HUES48 (cell line): ENCODE measurements around the gene ARL5C.
"Not testable (repeated sequence)": the region's sequence is repeated elsewhere in the genome, so short reads cannot be mapped to it uniquely, and the experiment has no call there.

Source experiments
- H3K27ac ChIP-seq: one replicate; pipeline ENCODE4 v1.7.0; 2013; ENCODE audit warnings: low read depth, low read length, inconsistent platforms
- H3K27me3 ChIP-seq: 2 replicates; pipeline ENCODE4 v1.6.1; 2013; ENCODE audit warnings: mild to moderate bottlenecking, low read length; ENCODE audit not compliant: control insufficient read depth, insufficient read depth
- H3K36me3 ChIP-seq: 2 replicates; pipeline ENCODE4 v1.6.1; 2013; ENCODE audit warnings: low read length; ENCODE audit not compliant: control insufficient read depth, insufficient read depth
- H3K4me1 ChIP-seq: 2 replicates; pipeline ENCODE4 v1.6.1; 2013; ENCODE audit warnings: mild to moderate bottlenecking, low read length; ENCODE audit not compliant: control insufficient read depth, insufficient read depth
- H3K4me3 ChIP-seq: 2 replicates; pipeline ENCODE4 v1.5.1; 2013; ENCODE audit warnings: mild to moderate bottlenecking, low read depth, low read length
- H3K9ac ChIP-seq: 2 replicates; pipeline ENCODE4 v1.6.1; 2013; ENCODE audit warnings: mild to moderate bottlenecking, low read depth, low read length, moderate library complexity
- H3K9me3 ChIP-seq: 2 replicates; pipeline ENCODE4 v1.6.1; 2013; ENCODE audit warnings: low read length; ENCODE audit not compliant: control insufficient read depth, insufficient read depth

ARL5C gene

GRCh38 chr17:39122991-39123390 lies 43.0 kb downstream of the ARL5C start:
- no peaks in the 10 kb centered on the region for H3K36me3 ChIP-seq
- H3K9me3 ChIP-seq: no peaks in the 10 kb centered on the region
- no peaks in the 10 kb centered on the region for H3K27me3 ChIP-seq
- no peaks in the 10 kb centered on the region for H3K4me1 ChIP-seq
- no peak overlapping the region for H3K27ac ChIP-seq
- H3K9ac ChIP-seq: no peak overlapping the region
- no peak overlapping the region for H3K4me3 ChIP-seq

DNA sequence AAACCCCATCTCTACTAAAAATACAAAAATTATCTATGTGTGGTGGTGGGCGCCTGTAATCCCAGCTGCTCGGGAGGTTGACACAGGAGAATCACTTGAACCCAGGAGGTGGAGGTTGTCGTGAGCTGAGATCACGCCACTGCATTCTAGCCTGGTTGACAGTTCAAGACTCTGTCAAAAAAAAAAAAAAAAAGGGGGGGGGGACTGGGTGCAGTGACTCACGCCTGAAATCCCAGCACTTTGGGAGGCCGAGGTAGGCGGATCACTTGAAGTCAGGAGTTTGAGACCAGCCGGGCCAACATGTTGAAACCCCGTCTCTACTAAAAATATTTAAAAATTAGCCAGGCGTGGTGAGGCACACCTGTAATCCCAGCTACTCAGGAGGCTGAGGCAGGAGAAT lies 44.0 kb downstream of the ARL5C start:
- not testable (repeated sequence) for H3K27me3 ChIP-seq, H3K36me3 ChIP-seq, H3K9ac ChIP-seq, H3K4me3 ChIP-seq, H3K27ac ChIP-seq, H3K4me1 ChIP-seq, H3K9me3 ChIP-seq

GRCh38 chr17:39118674-39119419 lies 47.1 kb downstream of the ARL5C start:
- Histone ChIP-seq H3K27ac (no peak overlapping the region), H3K9me3 (no peaks in the 10 kb centered on the region), H3K4me1 (0 out of 2 replicates have a peak, but pooled peaks cover 3% of the 10 kb centered on the region), H3K27me3 (no peaks in the 10 kb centered on the region), H3K36me3 (no peaks in the 10 kb centered on the region), H3K9ac (no peak overlapping the region), H3K4me3 (no peak overlapping the region)

DNA sequence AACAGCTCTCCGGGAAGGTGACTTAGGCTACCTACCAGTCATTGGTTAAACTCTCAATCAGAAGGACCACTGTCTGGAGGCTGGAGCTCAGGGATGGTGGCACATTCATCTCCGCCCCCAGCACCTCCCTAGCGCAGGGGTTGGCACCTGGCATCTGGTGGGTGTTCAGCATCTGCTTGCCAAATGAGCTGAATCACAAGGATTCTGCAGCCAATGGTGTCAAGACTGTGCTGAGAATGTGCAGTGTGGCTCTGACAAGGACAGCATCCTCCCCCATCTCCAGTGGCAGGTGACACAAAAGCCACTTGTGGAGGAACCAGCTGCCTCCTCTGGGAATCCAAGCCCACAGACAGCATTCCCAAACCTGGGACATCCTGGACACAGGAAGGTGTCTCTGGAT lies 49.7 kb downstream of the ARL5C start:
- Histone ChIP-seq H3K27ac (no peak overlapping the region), H3K4me3 (no peak overlapping the region), H3K9me3 (no peaks in the 10 kb centered on the region), H3K9ac (no peak overlapping the region), H3K27me3 (no peaks in the 10 kb centered on the region), H3K36me3 (no peaks in the 10 kb centered on the region), H3K4me1 (0 out of 2 replicates have a peak, but pooled peaks cover 3% of the 10 kb centered on the region)

DNA sequence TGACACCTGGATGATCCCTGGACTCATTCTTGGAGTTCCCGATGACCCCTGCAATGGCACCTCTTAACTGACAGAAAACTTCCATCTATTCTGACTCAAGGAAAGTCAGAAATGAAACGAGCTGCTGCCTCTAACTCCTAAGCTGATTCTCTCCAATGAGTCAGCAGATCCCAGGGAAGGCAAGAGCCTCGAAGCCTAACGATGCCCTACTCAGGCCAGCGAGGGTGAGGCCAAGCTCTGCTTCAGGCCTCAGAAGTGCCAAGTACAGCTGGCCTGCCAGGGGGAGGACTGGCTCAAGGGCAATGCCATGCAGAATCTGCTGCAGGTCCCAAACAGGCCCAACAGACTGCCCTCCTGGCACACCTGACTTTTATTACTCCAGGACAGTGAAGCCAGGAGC lies 50.8 kb downstream of the ARL5C start:
- Histone ChIP-seq H3K4me1 (0 out of 2 replicates have a peak, but pooled peaks cover 3% of the 10 kb centered on the region), H3K9me3 (no peaks in the 10 kb centered on the region), H3K36me3 (no peaks in the 10 kb centered on the region), H3K27me3 (no peaks in the 10 kb centered on the region), H3K4me3 (no peak overlapping the region), H3K9ac (no peak overlapping the region), H3K27ac (no peak overlapping the region)

- Histone ChIP-seq H3K9ac (no peak overlapping the region), H3K27me3 (no peaks in the 10 kb centered on the region), H3K9me3 (no peaks in the 10 kb centered on the region), H3K4me3 (no peak overlapping the region), H3K27ac (no peak overlapping the region), H3K4me1 (0 out of 2 replicates have a peak, but pooled peaks cover 3% of the 10 kb centered on the region), H3K36me3 (no peaks in the 10 kb centered on the region)
Measured at GRCh38 chr17:39114723-39115122, 51.2 kb downstream of the ARL5C start.

DNA sequence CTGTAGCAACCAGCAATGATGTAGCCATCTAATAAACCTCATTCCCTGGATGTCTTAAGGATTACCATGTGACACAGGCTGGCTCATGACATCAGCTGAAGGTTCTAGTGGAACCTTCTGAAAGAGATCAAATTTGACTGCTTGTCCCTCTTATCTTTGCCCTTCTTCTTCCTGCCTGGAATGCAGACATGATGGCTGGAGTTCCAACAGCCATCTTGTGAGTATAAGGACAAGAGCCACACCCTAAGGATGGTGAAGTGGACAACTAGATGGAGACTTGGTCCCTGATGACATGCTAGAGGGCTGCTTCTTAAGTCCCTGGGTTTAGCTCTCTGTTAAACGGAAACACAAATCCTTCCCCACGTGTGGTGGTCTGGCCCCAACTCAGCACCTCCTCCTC lies 52.1 kb downstream of the ARL5C start:
- H3K9me3 ChIP-seq: no peaks in the 10 kb centered on the region
- 0 out of 2 replicates have a peak, but pooled peaks cover 3% of the 10 kb centered on the region for H3K4me1 ChIP-seq
- H3K27ac ChIP-seq: no peak overlapping the region
- no peaks in the 10 kb centered on the region for H3K27me3 ChIP-seq
- no peaks in the 10 kb centered on the region for H3K36me3 ChIP-seq
- no peak overlapping the region for H3K4me3 ChIP-seq
- no peak overlapping the region for H3K9ac ChIP-seq

DNA sequence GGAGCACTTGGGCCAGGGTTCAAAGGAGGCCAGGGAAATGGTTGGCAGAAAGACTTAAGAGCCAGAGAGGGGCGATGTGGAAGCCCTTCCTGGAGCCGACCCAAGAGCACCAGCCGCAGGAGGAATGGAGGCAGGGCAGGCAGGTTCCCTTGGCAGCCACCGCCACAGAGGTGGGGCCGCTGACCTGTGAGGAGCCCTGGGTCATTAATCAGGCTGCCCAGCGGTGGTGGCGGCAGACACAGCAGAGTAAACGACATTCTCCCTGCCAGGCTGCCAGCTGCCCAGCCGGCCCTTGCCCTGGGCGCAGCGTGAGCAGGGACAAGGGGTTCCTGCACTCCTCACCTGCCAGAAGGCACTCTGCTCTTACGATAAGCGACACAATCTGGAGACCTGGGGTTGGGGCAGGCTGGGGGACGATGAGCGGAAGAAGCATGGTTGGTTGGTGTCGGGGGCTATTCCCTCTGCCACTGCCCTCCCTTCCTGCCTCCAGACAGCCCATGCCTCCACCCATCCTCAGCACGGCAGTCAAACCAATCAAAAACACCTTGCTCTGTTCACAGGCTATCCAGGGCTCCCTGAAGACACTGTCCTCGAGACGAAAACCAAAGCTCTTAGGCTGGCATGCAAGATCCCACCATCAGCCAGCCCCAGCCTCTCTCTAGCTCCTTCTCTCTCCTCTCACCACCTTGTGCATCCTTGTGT lies 55.4 kb downstream of the ARL5C start:
- no peaks in the 10 kb centered on the region for H3K27me3 ChIP-seq
- no peak overlapping the region for H3K4me3 ChIP-seq
- no peaks in the 10 kb centered on the region for H3K9me3 ChIP-seq
- no peaks in the 10 kb centered on the region for H3K36me3 ChIP-seq
- H3K27ac ChIP-seq: no peak overlapping the region
- no peak overlapping the region for H3K9ac ChIP-seq
- H3K4me1 ChIP-seq: 0 out of 2 replicates have a peak, but pooled peaks cover 3% of the 10 kb centered on the region

- no peaks in the 10 kb centered on the region for H3K27me3 ChIP-seq
- no peak overlapping the region for H3K4me3 ChIP-seq
- no peaks in the 10 kb centered on the region for H3K4me1 ChIP-seq
- no peak overlapping the region for H3K27ac ChIP-seq
- H3K9me3 ChIP-seq: no peaks in the 10 kb centered on the region
- no peak overlapping the region for H3K9ac ChIP-seq
- H3K36me3 ChIP-seq: no peaks in the 10 kb centered on the region
Measured at GRCh38 chr17:39108461-39109375, 57.2 kb downstream of the ARL5C start.

DNA sequence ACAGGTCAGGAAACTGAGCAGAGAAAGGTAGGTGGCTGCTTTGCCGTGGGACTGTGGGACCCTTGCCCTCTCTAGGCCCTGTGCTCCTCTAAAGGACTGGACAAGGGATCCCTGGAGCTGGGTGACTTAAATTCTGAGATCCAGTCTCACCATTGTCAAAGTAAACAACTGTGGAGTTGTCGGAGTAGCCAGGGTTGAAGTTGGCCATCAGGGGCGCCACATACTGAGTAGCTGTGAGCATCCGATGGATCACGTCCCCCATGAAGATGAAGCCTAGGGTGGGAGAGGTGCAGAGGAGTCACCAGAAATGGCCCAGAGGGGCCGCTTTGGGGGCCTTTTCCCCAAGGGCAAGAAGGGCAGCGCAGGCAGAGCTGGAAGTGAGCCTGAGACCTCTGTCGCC lies 58.0 kb downstream of the ARL5C start:
- Histone ChIP-seq H3K9ac (no peak overlapping the region), H3K9me3 (no peaks in the 10 kb centered on the region), H3K27ac (no peak overlapping the region), H3K36me3 (no peaks in the 10 kb centered on the region), H3K4me1 (no peaks in the 10 kb centered on the region), H3K27me3 (no peaks in the 10 kb centered on the region), H3K4me3 (no peak overlapping the region)
